T-helper 2 cell treated with Interferon-gamma antibody and Interleukin-4, amounts not matched to agents 100 ng/mL and 5 ng/mL, for 36 hours (primary cell): Measurements from ENCODE around the gene NEURL2. TPM values are rescaled to one million over a fixed set of nuclear protein-coding genes. Genes with fewer than 3 reads are reported as not detected.

Experiments used
- intact Hi-C: fragments of 100-400 bp; cut with micrococcal nuclease; formaldehyde crosslinking; loops from one replicate; pipeline ENCODE4 v1.15.1; 2023
- total RNA-seq: library from RNA; stranded (reverse); gene quantifications from 2 replicates; pipeline ENCODE4 v1.2.3, GENCODE V29; 2022

NEURL2 gene
- total RNA-seq, 1 donor from 2014 or later = 1.4 TPM

GRCh38 chr20:45920462-45921336 lies 29.7 kb upstream of the NEURL2 start:
- intact Hi-C loops = no loop called here

- intact Hi-C loops = no loop called here
These were observed 28.8 kb upstream of the NEURL2 start for GRCh38 chr20:45919542-45920399.

GRCh38 chr20:45918779-45919537 lies 27.9 kb upstream of the NEURL2 start:
- intact Hi-C loops = no loop called here

- intact Hi-C loops = no loop called here
These were observed 27.3 kb upstream of the NEURL2 start for GRCh38 chr20:45918182-45918737.

- intact Hi-C loops = no loop called here
These were observed 26.8 kb upstream of the NEURL2 start for GRCh38 chr20:45917790-45918141.

- intact Hi-C loops = no loop called here
These were observed 22.1 kb upstream of the NEURL2 start for GRCh38 chr20:45913116-45913515.

- intact Hi-C loops = no loop called here
These were observed 21.3 kb upstream of the NEURL2 start for GRCh38 chr20:45912344-45912682.

GRCh38 chr20:45911486-45912343 lies 20.7 kb upstream of the NEURL2 start, which contains the start of gene PLTP:
Gene PLTP (minus strand): TSS chr20:45912155. CDS start chr20:45911452, 703 bp downstream.
- intact Hi-C loops = loop anchor here (1.0 kb wide), 2 partner anchors 21 to 24 kb away; no protein-coding TSS in a partner anchor

- intact Hi-C loops = loop anchor here (1.0 kb wide), 4 partner anchors 21 to 112 kb away; partner anchors contain the start of genes ACOT8 and ZSWIM3
These were observed 19.9 kb upstream of the NEURL2 start for GRCh38 chr20:45910670-45911485.

GRCh38 chr20:45909817-45910669 lies 19.0 kb upstream of the NEURL2 start:
- intact Hi-C loops = loop anchor here (1.0 kb wide), 2 partner anchors 53 to 111 kb away; partner anchors contain the start of genes ACOT8 and ZSWIM3

GRCh38 chr20:45909336-45909808 lies 18.4 kb upstream of the NEURL2 start:
- intact Hi-C loops = no loop called here

GRCh38 chr20:45908084-45908483 lies 17.1 kb upstream of the NEURL2 start:
- intact Hi-C loops = no loop called here

- intact Hi-C loops = no loop called here
These were observed 16.4 kb upstream of the NEURL2 start for GRCh38 chr20:45907219-45907948.

- intact Hi-C loops = no loop called here
These were observed 14.6 kb upstream of the NEURL2 start for GRCh38 chr20:45905505-45906079.

- intact Hi-C loops = no loop called here
These were observed 13.8 kb upstream of the NEURL2 start for GRCh38 chr20:45904583-45905504.

GRCh38 chr20:45902199-45902701 lies 11.2 kb upstream of the NEURL2 start:
- intact Hi-C loops = no loop called here
